Limb (tissue), 2 donors: Measurements from ENCODE around the gene SOX6.
"Not testable (repeated sequence)": the region's sequence is repeated elsewhere in the genome, so short reads cannot be mapped to it uniquely, and the experiment has no call there.

Experiments used
- DNase-seq, 2 donors: peaks; one replicate each; pipeline ENCODE4 v3.0.0-alpha.2; 2016; ENCODE audit errors: extremely low spot score in 2 of 2

Gene SOX6

DNA sequence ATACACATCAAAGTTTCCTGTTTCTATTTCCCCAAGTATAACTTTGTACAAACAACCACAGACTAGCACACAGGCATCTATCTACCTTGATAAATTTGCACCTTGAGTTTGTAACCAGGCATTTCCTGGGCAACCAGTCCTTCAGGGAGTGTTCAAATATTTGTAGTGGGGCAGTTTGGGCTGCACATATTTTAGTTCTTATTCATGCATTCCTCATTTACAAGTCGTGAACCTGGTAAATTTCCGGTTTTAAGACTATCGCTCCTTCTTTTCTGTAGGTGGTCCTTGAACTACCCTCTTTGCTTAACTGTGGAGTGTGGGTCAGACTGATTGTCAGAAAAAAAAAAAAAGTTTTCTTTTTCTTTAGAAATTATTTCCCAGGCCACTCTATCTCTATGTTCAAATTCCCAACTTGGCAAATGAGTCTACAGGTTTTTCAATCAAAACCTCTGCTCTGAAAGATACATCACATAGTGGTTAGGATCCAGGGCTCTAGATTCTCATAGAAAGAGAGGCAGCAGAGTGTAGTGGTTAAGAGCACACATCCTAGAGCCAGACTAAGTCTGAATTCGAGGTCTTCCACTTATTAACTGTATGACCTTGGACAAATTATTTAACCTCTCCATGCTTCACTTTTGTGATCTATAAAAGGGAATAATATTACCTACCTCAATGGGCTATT is 201.5 kb downstream of the SOX6 start:
- DNase-seq, result no peak

DNA sequence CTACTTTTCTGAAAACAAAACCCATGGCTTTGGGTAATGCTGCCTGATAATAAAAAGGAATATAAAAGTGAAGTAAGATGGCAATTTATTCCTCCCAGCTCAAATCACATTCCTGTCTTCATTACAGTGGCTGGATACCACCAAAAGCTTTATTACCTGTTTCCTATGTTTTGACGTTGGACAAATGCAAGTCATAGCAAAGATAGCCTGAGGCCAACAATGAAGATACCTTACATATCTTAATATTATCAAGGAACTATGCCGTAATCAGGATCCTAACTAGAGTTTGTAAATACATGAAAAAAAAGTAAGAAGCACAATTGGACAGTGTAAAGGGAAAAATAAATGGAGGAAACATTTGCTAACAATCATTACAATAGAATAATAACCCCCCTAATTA is 202.4 kb downstream of the SOX6 start:
- DNase-seq, result no peak

DNA sequence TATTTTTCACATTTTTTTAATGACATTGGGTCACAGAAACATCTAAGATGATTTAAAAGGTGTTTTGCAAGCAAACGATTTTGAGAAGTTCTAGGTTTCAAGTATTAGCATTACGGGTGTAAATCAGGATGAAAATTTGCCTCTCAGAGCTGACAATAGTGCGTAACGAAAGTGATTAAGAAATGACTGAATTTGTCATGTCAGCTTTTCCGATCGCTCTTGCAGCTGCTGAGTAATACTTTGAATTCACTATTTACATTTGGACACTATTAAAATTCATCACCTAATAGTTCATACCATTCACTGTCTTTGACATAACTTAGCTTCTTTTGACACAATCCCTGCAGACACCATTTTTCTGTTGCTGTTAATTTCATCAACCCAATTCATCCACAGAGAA is 205.2 kb downstream of the SOX6 start:
- DNase-seq, result no peak

DNA sequence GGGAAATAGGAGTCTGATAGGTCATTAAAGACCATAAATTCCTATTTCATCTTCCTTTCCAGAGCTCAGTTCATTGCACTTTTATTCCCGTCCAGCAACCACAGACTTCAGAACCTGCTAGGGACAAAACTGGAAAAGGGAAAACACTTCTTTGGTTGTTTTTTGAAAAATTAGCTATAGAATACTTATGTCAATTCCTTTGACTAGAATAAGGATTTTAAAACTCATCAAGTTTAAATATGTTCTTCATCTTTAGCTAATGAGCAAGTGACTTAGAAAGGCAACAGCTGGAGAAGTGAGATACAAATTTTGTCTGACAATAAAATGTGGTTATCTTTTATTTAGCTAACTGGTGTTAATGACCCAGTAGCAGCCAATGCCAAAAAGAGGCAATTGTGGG is 206.9 kb downstream of the SOX6 start:
- DNase-seq, result no peak

DNA sequence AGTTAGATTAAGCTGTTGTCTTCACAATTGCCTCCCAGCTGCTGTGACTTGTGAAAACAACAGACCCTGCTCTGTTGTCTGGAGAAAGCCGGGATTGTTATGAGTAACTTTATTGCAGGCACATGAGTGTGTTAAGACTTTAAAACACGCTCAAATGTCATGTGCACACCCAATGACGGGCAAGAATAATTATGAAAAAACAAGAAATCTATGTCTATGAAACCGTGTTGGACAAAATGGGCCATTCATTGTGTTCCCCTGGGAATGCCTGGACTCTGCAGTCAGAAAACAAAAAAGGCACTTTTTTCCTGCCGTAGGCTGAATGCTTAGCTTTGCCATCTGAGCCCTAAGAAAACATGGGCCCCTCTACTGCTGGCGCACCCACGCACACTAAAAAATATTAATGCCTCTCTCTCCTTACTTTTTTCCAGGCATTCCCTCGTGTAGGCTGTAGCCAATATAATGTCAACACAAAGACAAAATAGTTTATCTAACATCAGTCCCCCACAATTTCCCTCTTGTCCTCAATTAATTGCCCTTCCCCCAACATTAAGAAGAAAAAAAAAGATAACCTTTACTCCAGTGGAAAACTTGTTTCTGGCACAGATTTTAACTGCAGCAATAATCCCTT is 207.9 kb downstream of the SOX6 start:
- peak; percentile 58 to 66 for DNase-seq

DNA sequence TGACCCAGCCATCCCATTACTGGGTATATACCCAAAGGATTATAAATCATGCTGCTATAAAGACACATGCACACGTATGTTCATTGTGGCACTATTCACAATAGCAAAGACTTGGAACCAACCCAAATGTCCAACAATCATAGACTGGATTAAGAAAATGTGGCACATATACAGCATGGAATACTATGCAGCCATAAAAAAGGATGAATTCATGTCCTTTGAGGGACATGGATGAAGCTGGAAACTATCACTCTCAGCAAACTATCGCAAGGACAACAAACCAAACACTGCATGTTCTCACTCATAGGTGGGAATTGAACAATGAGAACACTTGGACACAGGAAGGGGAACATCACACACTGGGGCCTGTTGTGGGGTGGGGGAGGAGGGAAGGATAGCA is 209.4 kb downstream of the SOX6 start:
- DNase-seq, result not testable (repeated sequence)

DNA sequence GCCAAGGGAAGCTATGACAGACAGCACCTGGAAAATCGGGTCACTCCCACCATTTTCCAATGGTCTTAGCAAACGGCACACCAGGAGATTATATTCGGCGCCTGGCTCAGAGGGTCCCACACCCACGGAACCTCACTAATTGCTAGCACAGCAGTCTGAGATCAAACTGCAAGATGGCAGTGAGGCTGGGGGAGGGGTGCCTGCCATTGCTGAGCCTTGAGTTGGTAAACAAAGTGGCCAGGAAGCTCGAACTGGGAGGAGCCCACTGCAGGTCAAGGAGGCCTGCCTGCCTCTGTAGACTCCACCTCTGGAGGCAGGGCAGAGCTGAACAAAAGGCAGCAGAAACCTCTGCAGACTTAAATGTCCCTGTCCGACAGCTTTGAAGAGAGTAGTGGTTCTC is 214.7 kb downstream of the SOX6 start:
- DNase-seq, result not testable (repeated sequence)

DNA sequence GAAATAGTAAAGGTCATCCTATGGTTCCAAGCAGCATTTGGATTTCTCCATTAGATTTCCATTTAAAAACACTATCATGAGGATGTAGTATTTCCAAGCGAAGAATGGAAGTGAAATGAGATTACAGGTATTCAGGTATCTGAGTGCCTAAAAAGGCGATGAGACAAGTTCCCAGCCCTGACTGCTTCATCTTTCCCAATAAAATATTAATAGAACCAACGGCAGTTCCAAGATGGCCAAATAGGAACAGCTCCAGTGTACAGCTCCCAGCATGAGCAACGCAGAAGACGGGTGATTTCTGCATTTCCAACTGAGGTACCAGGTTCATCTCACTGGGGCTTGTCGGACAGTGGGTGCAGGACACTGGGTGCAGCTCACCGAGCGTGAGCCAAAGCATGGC is 215.2 kb downstream of the SOX6 start:
- DNase-seq, result not testable (repeated sequence)

DNA sequence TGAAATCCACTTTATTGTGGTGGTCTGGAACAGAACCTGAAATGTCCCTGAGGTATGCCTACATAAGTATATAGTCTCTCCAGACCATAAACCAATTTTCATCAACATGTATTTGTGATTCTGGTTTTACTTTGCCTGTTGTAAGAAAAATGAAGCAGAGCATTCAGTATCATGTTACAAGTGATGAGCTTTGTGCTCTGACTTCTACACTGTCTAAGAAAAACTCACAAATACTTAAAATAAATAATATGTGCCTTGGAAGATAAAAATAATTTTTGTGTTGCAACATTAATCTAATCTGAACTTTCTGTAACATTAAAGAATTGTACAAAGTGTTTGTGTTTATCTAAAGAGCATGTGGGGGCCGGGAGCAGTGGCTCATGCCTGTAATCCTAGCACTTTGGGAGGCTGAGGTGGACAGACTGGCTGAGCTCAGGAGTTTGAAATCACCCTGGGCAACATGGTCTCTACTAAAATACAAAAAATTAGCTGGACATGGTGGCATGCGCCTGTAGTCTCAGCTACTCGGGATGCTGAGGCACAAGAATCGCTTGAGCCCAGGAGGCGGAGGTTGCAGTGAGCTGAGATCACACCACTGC is 219.5 kb downstream of the SOX6 start:
- no peak for DNase-seq

DNA sequence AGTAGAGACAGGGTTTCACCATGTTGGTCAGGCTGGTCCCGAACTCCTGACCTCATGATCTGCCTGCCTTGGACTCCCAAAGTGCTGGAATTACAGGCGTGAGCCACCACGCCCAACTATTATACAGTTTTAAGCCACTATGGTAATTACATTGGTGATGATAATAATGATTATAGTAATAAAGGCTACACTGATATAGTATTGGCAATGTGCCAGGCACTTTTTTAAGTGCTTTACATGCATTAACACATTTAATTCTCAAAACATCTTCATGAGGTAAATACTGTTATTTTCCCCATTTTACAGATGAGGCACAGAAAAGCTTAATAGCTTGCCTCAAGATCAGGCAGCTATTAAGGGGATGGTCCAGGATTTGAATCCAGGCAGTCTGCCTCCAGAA is 222.5 kb downstream of the SOX6 start:
- DNase-seq, result no peak

DNA sequence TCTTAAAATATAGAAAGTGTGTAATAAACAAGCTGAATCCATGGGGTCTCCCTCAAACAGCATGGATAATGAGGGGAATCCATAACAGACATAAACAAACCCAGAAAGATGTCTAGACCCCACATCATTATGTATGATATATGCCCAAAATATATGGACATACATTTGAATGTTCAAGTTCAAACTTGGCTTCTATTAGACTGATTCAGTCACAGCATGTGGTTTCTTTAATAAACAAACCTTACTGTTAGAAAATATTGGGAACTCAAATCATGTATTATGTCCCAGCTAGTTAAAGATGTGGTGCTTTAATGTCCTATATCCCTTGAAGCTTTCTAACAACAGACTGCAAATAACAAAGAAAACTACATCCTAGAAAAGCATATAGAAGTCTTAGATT is 228.6 kb downstream of the SOX6 start:
- DNase-seq, result no peak

DNA sequence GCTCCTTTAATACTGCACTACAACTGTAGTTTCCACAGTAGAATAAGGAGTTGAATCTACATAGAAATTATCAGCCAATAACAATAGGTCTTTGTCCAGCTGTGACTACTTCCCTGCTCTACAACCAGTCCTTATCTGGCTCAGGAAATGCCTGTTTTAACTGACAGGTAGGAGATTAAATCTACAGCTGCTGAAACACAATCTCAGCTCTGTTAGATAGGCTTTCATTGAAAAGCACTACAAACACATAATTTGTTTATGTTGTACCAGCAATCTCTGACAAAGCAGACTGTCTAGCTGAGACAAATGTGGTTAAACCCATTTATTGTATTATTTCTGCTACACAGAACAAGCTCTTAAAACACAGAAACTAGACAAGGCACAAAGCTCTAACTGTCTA is 230.0 kb downstream of the SOX6 start:
- DNase-seq, result no peak

DNA sequence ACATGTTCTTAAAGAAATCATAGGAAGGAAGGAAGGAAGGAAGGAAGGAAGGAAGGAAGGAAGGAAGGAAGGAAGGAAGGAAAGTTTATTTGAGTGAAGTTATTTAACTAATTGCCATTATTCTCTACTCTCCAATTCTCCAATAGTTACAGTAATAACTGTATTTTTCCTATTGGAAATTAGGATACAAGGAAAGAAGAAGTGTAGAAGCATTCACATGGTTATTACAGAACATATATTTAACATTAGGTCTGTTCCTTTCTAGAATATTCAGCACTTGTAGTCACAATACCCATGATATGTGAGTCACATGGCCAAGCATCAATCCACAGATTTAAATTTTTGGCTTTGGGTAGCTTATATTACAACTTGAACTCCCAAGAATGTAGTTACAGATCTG is 230.6 kb downstream of the SOX6 start:
- DNase-seq, result no peak

DNA sequence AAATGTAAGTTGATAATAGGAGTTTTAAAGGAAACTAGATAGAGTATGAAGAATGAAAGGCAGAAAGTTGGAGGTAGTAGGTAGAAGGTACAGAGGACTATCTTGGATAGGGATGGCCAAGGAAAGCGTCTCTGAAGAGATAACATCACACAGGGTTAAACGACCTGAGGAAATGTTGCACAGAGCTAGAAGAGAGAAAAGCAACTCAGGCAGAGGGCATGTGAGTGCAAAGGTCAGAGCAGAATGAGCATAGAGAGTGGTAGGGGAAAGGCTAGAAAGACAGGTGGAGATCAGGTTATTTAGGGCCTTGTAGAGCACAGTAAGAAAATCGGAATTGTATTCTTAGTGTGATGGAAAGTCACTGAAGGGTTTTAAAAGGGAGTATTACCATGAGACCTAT is 232.0 kb downstream of the SOX6 start:
- no peak for DNase-seq

DNA sequence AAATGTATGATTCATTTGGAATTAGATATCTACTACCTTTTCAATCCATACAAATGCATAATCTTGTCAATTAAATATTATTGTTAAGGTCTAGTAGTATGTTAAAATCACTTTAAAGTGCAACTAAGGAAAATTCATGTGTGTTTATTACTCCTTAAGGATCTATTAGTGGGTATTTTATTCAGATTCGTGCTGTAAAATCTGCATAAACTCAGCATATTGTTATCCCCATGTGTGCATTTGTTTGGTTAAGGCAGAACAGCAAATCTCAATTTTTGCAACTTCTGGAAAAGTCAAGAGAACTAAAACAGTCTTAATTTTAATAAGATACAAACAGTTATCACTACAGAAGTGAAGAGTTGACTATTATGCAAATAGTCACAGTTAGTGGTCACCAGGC is 234.5 kb downstream of the SOX6 start:
- no peak for DNase-seq

DNA sequence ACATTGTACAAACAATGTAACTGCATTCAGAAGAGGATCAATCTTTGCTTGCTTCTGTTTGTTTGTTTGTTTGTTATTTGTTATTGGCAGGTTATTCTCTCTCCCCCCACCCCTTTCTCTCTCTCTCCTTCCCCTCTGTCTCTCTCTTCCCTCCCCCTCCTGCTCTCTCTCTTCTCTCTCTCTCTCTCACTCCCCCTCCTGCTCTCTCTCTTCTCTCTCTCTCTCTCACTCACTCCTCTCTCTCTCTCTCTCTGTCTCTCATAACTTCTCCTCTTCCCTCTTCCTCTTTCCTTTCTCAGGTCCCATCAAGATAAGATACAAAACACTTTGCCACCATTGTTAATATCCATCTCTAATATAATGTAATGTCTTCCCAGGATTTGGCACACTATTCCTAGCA is 236.3 kb downstream of the SOX6 start:
- DNase-seq, result no peak

DNA sequence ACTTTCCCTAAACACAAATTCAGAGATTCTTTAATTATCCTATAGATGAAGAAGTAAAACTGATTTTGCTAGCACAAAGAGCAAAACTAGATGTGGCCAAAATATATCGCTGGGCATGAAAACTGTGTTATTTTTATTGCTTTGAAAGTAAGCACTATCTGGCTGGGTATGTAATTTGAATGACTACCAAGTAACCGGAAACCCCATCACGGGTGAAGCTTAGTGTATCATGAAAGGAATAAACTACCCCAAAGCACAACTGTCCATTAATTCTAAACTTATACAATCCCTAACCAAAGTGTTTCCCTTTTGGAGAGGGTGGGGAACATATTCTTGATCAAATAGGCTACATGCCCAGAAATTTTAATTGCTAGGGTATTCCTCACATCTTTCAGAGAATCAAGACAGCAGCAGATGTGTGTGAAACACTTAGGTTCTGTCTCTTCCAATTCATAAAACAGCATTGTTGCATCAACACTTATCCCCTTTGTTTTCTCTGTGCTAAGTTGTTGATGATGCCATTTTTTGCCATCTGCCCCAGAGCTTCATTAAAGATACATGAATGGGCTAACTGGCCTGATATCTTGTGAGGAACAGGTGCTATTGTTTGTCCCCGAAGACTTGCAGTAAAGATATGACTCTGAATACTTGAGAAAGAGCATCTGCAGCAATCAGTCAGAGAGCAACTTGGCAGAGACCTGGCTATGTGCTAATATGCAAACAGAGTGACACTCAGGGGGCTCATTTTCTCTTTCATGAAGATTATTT is 238.2 kb downstream of the SOX6 start:
- DNase-seq, result peak in 1 of 2 donors; percentile 38

DNA sequence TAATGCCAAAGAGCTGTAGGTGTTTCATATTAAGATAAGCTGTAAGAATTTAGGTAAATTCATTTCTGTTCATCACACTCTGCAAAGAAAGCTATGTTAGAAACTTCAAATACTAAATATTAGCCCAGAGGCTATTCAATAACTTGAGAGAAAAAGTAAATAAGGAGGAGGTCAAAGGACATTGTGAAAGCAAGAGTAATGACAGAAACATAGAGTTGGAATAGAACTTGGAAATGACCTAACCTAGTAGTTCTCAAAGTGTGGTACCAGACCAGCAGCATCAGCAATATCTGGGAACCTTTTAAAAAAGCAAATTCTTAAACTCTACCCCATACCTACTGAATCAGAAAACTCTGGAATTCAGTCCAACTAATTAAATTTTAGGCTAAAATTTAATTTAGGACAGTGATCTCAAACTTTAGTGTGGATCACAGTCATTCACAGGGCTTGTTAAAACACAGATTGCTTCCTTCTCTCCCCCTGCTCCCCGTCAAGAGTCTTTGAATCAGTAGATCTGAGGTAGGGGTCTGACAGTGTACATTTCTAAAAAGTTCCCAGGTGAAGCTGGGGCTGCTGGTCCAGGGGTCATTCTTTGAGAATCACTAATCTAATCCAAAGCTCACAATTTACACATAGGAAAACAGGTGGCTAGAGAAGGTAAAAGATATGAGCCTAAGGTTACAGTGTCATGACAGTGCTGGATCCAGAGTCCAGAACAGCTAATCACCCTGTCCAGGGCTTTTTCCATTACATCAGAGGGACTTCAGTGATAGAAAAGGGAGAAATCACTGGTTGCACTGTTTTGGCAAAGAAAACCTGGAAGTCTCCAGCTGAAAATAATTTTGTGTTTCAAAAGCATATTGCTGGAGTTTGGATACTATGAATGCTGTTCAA is 241.1 kb downstream of the SOX6 start:
- no peak for DNase-seq

DNA sequence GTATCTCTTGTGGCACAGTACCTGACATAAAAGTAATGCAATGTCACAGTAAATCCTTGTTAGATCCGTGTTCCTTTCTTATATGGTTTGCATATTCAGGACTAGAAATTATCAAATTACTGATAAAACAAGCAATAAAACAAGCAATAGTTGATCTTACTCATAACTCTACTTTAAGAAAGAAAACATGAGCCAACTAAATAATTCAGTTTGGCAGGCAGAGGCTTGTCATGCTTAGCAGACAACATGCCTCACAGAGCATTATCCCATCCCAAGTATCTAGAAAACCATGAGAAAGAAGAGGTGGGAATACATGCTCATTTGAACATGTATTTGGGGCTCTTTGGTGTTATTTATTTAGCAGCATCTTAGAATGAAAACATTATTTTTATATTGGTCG is 241.9 kb downstream of the SOX6 start:
- DNase-seq, result no peak

DNA sequence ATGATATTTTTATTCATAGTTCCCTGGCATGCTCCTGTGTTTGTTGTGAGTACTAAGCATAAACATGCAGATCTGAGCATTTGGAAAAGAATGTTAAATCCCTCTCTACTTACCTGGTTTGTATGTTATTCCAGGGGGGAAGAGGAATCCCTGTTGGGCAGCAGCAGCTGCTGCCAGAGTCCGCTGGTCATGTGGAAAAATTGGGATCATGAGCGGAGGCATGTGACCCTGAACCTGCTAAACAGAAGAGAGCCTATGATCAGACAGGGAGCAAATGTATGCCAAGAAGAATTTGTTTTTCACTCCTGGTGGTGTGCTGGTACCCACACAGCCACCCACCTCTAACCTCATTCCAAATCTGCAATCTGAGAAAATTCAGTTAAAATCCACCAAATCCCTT is 244.7 kb downstream of the SOX6 start:
- no peak for DNase-seq

DNA sequence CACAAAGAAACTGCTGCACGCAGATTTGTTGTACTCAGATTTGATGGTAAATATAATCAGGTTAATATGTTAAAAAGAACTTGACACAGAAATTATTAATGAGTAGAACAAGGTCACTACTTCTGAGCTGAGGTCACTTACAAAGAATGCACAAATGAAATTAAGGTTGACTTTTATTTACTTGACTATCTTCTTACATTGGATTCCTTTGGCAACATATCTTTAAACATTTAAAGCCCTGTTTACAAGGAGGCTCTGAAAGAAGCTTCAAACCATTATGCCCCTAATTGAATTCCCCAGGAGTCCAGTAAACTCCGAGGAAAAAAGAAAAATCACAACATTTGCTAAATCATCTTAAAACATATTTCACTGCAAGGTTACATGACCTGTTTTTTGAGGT is 245.5 kb downstream of the SOX6 start:
- no peak for DNase-seq
